HG03571 (cell line): ENCODE data around the gene PTPN4.
A peak's percentile ranks its signal among the peaks of the same experiment; 100 is the strongest.
"Not testable (repeated sequence)": the region's sequence is repeated elsewhere in the genome, so short reads cannot be mapped to it uniquely, and the experiment has no call there.

Source experiments
- ATAC-seq: cut with Tn5 transposase; IDR thresholded peaks from one replicate; pipeline ENCODE4 v1.9.1; 2021; ENCODE audit not compliant: unreplicated experiment

Gene PTPN4

GRCh38 chr2:120012771-120013596 lies 253.3 kb downstream of the PTPN4 start, which contains the start of gene EPB41L5:
Gene EPB41L5 (plus strand): TSS chr2:120013077. CDS start chr2:120019085, 6,008 bp downstream.
- ATAC-seq: peak; percentile 75

- no peak for ATAC-seq
Measured at GRCh38 chr2:120013597-120014223, 254.0 kb downstream of the PTPN4 start.

- no peak for ATAC-seq
Measured at GRCh38 chr2:120014226-120014980, 254.7 kb downstream of the PTPN4 start.

GRCh38 chr2:120016800-120017199 lies 257.1 kb downstream of the PTPN4 start:
- ATAC-seq: no peak

- ATAC-seq: no peak
Measured at GRCh38 chr2:120017201-120017600, 257.5 kb downstream of the PTPN4 start.

GRCh38 chr2:120018549-120018948 lies 258.8 kb downstream of the PTPN4 start:
- no peak for ATAC-seq

- ATAC-seq: no peak
Measured at GRCh38 chr2:120020554-120020953, 260.8 kb downstream of the PTPN4 start.

GRCh38 chr2:120022505-120022904 lies 262.8 kb downstream of the PTPN4 start:
- not testable (repeated sequence) for ATAC-seq

- no peak for ATAC-seq
Measured at GRCh38 chr2:120026890-120027289, 267.2 kb downstream of the PTPN4 start.

- no peak for ATAC-seq
Measured at GRCh38 chr2:120028795-120029194, 269.1 kb downstream of the PTPN4 start.

GRCh38 chr2:120029672-120030640 lies 270.2 kb downstream of the PTPN4 start:
- ATAC-seq: no peak

GRCh38 chr2:120032297-120032696 lies 272.6 kb downstream of the PTPN4 start:
- ATAC-seq: no peak
